Caco-2 (cell line): ENCODE results near the gene KRT79. TPM values are rescaled to one million over a fixed set of nuclear protein-coding genes. Genes with fewer than 3 reads are reported as not detected.

Experiments used
- BruUV-seq: library from RNA; stranded (reverse); fragments of 400-500 nt; replicated peaks from 2 replicates; lab custom pipeline; 2021; lab: Mats Ljungman, UMichigan
- CTCF ChIA-PET: fragments of 300-600 bp; sonication (Branson Sonifier 250); formaldehyde crosslinking; loops from one replicate; lab custom pipeline; 2022; ENCODE audit warnings: antibody characterized with exemption; lab: Charles Lee
- POLR2A ChIA-PET: fragments of 300-600 bp; sonication (Branson Sonifier 250); formaldehyde crosslinking; loops from one replicate; lab custom pipeline; 2022; ENCODE audit warnings: antibody characterized with exemption; lab: Charles Lee
- DNase-seq, 2 experiments: peaks; one replicate each; pipeline versions ENCODE4 v3.0.0 to v3.0.0-alpha.2; 2020 to 2022
- H3K27me3 ChIP-seq: replicated peaks from 2 replicates; pipeline ENCODE4 v1.6.0; 2011; ENCODE audit warnings: low read length; ENCODE audit not compliant: control insufficient read depth, insufficient read depth
- H3K36me3 ChIP-seq: 2 replicates; pipeline ENCODE4 v1.5.1; 2011; ENCODE audit warnings: low read length; ENCODE audit not compliant: control insufficient read depth, insufficient read depth
- H3K4me1 ChIP-seq: fragments of 250-450 bp; sonication (Bioruptor Pico); 2 replicates; pipeline ENCODE4 v1.5.1; 2020; ENCODE audit warnings: mild to moderate bottlenecking
- H3K4me3 ChIP-seq: 2 replicates; pipeline ENCODE4 v1.5.1; 2011; ENCODE audit warnings: low read depth, mild to moderate bottlenecking, control low read depth, low read length
- H3K9me3 ChIP-seq: fragments of 250-450 bp; sonication (Bioruptor Pico); 2 replicates; pipeline ENCODE4 v1.5.1; 2020; ENCODE audit warnings: mild to moderate bottlenecking, moderate library complexity
- H3K27ac Mint-ChIP-seq: one replicate; pipeline ENCODE4 v1.8.0; 2022; ENCODE audit warnings: mixed read lengths; ENCODE audit not compliant: unreplicated experiment
- H3K27me3 Mint-ChIP-seq: one replicate; pipeline ENCODE4 v1.8.0; 2022; ENCODE audit warnings: mixed read lengths; ENCODE audit not compliant: insufficient read depth, unreplicated experiment
- H3K36me3 Mint-ChIP-seq: one replicate; pipeline ENCODE4 v1.8.0; 2022; ENCODE audit warnings: mild to moderate bottlenecking, mixed read lengths; ENCODE audit not compliant: insufficient read depth, unreplicated experiment
- H3K4me1 Mint-ChIP-seq: one replicate; pipeline ENCODE4 v1.8.0; 2022; ENCODE audit warnings: low read depth, mixed read lengths; ENCODE audit not compliant: unreplicated experiment
- H3K4me3 Mint-ChIP-seq: one replicate; pipeline ENCODE4 v1.8.0; 2022; ENCODE audit warnings: mild to moderate bottlenecking, moderate library complexity, mixed read lengths; ENCODE audit not compliant: unreplicated experiment
- H3K9me3 Mint-ChIP-seq: one replicate; pipeline ENCODE4 v1.8.0; 2022; ENCODE audit warnings: mixed read lengths; ENCODE audit not compliant: unreplicated experiment
- intact Hi-C: fragments of 100-400 bp; cut with micrococcal nuclease; formaldehyde crosslinking; loops from one replicate; pipeline ENCODE4 v1.10.0; 2022; ENCODE audit not compliant: unreplicated experiment
- total RNA-seq: library from RNA; stranded (reverse); gene quantifications from 2 replicates; pipeline ENCODE4 v1.2.3, GENCODE V29; 2022
- TF ChIP-seq, protein P1 (sequence below), 2 experiments: fragments of 200-600 bp in 1 of 2; IDR thresholded peaks; 1 replicate in 1 of 2; 2 replicates in 1 of 2; pipeline versions ENCODE4 v1.5.1 to v1.8.0; 2011 to 2022; ENCODE audit warnings: antibody characterized with exemption in 1 of 2, control low read depth in 1 of 2, inconsistent platforms in 1 of 2, low read depth in 1 of 2, low read length in 1 of 2, mild to moderate bottlenecking in 1 of 2, moderate library complexity in 1 of 2; ENCODE audit not compliant: insufficient read depth in 1 of 2, severe bottlenecking in 1 of 2, unreplicated experiment in 1 of 2

The KRT79 gene
- total RNA-seq, 1 experiment from 2014 or later, result not detected

DNA sequence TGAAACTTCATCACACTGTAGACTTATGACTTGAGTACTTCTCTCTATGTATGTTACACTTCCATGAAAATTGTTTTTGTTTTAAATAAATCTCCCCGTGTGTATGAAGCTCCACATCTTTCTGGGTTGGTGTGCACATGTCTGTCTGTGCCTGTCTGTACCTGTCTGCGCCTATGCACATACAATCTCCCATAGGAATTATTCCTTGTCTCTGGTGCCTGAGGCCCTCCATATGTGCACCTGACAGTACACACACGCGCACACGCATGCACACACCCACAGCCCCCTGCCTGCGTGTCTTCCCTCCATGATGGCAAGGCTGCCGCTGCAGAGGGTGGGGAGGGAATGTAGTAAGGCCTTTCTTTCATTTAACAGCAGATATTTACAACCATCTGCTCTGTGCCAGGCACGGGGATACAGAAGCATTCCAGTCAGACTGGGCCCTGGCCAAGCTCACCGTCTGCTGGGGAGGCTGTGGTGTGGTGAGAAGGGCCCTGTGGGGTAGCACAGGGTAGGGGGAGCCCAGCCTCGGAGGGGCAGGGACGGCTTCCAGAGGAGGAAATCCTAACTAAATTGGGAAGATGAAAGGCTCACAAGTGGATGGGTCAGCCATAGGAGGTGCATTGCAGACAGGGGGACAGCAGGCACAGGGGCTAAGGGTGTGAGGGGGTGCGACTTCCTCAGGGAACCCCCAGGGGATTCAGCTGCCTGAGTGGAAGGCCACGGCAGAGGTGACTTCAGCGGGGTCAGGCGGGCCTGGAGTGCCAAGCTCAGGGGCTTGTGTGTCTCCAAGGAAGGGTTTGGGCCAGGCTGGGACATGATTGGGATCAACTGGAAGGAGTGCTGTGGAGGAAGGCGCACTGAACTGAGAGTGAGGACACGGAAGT lies 44.6 kb upstream of the KRT79 start:
- no TSS peak for BruUV-seq
- H3K27me3 Mint-ChIP-seq, result no peaks in the 10 kb centered on the region
- H3K4me3 ChIP-seq, result no peak overlapping the region
- peaks cover 15% of the 10 kb centered on the region for H3K4me1 Mint-ChIP-seq
- ChIA-PET POLR2A (no interaction called here), CTCF (interaction anchor here (0.5 to 3.4 kb wide), 12 partner anchors 8 to 735 kb away, joined by 3 to 15 read pairs (median 6); no protein-coding TSS in a partner anchor)
- no peak for DNase-seq
- H3K4me1 ChIP-seq, result peaks cover 27% of the 10 kb centered on the region
- no peaks in the 10 kb centered on the region; the same call in 1 of the 2 replicates for H3K36me3 ChIP-seq
- no peaks in the 10 kb centered on the region for H3K9me3 ChIP-seq
- H3K36me3 Mint-ChIP-seq, result no peaks in the 10 kb centered on the region
- TF ChIP-seq, protein P1, sequence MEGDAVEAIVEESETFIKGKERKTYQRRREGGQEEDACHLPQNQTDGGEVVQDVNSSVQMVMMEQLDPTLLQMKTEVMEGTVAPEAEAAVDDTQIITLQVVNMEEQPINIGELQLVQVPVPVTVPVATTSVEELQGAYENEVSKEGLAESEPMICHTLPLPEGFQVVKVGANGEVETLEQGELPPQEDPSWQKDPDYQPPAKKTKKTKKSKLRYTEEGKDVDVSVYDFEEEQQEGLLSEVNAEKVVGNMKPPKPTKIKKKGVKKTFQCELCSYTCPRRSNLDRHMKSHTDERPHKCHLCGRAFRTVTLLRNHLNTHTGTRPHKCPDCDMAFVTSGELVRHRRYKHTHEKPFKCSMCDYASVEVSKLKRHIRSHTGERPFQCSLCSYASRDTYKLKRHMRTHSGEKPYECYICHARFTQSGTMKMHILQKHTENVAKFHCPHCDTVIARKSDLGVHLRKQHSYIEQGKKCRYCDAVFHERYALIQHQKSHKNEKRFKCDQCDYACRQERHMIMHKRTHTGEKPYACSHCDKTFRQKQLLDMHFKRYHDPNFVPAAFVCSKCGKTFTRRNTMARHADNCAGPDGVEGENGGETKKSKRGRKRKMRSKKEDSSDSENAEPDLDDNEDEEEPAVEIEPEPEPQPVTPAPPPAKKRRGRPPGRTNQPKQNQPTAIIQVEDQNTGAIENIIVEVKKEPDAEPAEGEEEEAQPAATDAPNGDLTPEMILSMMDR (IDR thresholded peaks at IDR 0.05; ENCODE audit: insufficient read depth in 1 of 2, low read depth in 1 of 2, low read length in 1 of 2, severe bottlenecking in 1 of 2, unreplicated experiment in 1 of 2), result no peak
- H3K27me3 ChIP-seq, result no peaks in the 10 kb centered on the region
- no peak overlapping the region for H3K27ac Mint-ChIP-seq
- H3K9me3 Mint-ChIP-seq, result no peaks in the 10 kb centered on the region
- no peak overlapping the region for H3K4me3 Mint-ChIP-seq
- intact Hi-C loops, result no loop called here

DNA sequence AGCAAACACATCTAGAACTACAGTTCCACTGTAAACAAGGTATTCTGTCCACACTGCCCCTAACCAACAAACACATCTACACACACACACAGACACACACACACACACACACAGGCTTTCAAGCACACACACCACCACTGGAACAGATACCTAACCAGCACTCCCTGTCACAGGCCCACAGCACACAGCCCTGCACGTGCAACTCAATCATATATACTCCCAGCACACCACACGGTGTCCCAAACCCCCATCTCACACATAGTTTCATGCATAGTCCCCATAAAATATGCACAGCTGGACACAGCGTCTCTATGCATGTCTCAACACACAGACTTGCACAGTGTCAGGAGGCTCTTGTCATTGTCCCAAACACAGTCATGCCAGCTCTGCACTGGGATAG lies 43.1 kb upstream of the KRT79 start:
- Histone ChIP-seq H3K27me3 (no peaks in the 10 kb centered on the region), H3K4me3 (no peak overlapping the region), H3K36me3 (no peaks in the 10 kb centered on the region; the same call in 1 of the 2 replicates), H3K4me1 (peaks cover 29% of the 10 kb centered on the region), H3K9me3 (no peaks in the 10 kb centered on the region)
- H3K36me3 Mint-ChIP-seq, result no peaks in the 10 kb centered on the region
- peaks cover 28% of the 10 kb centered on the region for H3K4me1 Mint-ChIP-seq
- intact Hi-C loops, result no loop called here
- H3K4me3 Mint-ChIP-seq, result no peak overlapping the region
- POLR2A ChIA-PET, result no interaction called here
- no peak for DNase-seq
- H3K9me3 Mint-ChIP-seq, result no peaks in the 10 kb centered on the region
- no TSS peak for BruUV-seq
- no peaks in the 10 kb centered on the region for H3K27me3 Mint-ChIP-seq
- TF ChIP-seq, protein P1 (IDR thresholded peaks at IDR 0.05; ENCODE audit: insufficient read depth in 1 of 2, low read depth in 1 of 2, low read length in 1 of 2, severe bottlenecking in 1 of 2, unreplicated experiment in 1 of 2), result no peak
- CTCF ChIA-PET, result interaction anchor here (0.6 to 1.7 kb wide), 4 partner anchors 12 to 104 kb away, joined by 3 to 11 read pairs (median 3); no protein-coding TSS in a partner anchor
- no peak overlapping the region for H3K27ac Mint-ChIP-seq

DNA sequence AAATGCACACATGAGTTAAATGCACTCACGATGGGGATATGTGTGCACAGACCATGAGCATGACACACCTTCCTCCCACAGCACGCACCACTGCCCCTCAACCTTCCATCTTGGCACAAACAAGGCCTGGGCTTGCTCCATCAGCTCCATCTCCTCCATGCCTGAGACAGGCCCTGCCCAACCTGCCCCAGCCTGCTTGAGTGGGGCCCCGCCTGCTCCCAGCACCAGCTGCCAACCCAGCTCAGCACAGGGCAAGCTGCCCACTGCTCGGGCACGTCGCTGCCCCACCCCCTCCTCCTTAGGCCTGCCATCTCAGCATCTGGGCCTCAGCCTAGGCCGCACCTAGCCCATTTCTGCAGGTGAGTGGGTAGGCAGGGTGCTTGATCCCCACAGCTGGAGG lies 42.3 kb upstream of the KRT79 start:
- Histone ChIP-seq H3K27me3 (no peaks in the 10 kb centered on the region), H3K9me3 (no peaks in the 10 kb centered on the region), H3K4me1 (peaks cover 35% of the 10 kb centered on the region), H3K36me3 (no peaks in the 10 kb centered on the region; the same call in 1 of the 2 replicates), H3K4me3 (no peak overlapping the region)
- Mint-ChIP-seq H3K36me3 (no peaks in the 10 kb centered on the region), H3K27me3 (no peaks in the 10 kb centered on the region), H3K4me3 (no peak overlapping the region), H3K27ac (no peak overlapping the region), H3K9me3 (no peaks in the 10 kb centered on the region), H3K4me1 (peaks cover 35% of the 10 kb centered on the region)
- ChIA-PET POLR2A (no interaction called here), CTCF (interaction anchor here (1.7 kb wide), 1 partner anchor 105 kb away, joined by 3 read pairs; no protein-coding TSS in a partner anchor)
- TF ChIP-seq, protein P1 (IDR thresholded peaks at IDR 0.05; ENCODE audit: insufficient read depth in 1 of 2, low read depth in 1 of 2, low read length in 1 of 2, severe bottlenecking in 1 of 2, unreplicated experiment in 1 of 2), result no peak
- intact Hi-C loops, result no loop called here
- BruUV-seq, result no TSS peak
- no peak for DNase-seq
